Ascending aorta (tissue), 2 donors: ENCODE data around the gene SORCS2. TPM values are rescaled to one million over a fixed set of nuclear protein-coding genes. Genes with fewer than 3 reads are reported as not detected.

Source experiments
- DNase-seq, 2 donors: peaks; one replicate each; pipeline ENCODE4 v3.0.0-alpha.2; 2019; ENCODE audit warnings: low spot score in 2 of 2
- H3K27ac ChIP-seq, 2 donors: fragments of 200-600 bp; sonication (generic); one replicate each; pipeline ENCODE4 v1.5.1; 2016 to 2017; ENCODE audit warnings: mild to moderate bottlenecking in 1 of 2
- H3K27me3 ChIP-seq: fragments of 200-600 bp; sonication (generic); one replicate; pipeline ENCODE4 v1.5.1; 2017
- H3K36me3 ChIP-seq, 2 donors: fragments of 200-600 bp; sonication (generic); one replicate each; pipeline ENCODE4 v1.5.1; 2016
- H3K4me1 ChIP-seq, 2 donors: fragments of 200-600 bp; sonication (generic); one replicate each; pipeline ENCODE4 v1.5.1; 2016 to 2017; ENCODE audit warnings: mild to moderate bottlenecking in 1 of 2
- H3K4me3 ChIP-seq, 2 donors: fragments of 200-600 bp; sonication (generic); one replicate each; pipeline ENCODE4 v1.5.1; 2016 to 2017; ENCODE audit warnings: mild to moderate bottlenecking in 1 of 2
- H3K9me3 ChIP-seq, 2 donors: fragments of 200-600 bp; sonication (generic); one replicate each; pipeline ENCODE4 v1.5.1; 2016
- intact Hi-C: fragments of 100-400 bp; cut with DNase I; formaldehyde crosslinking; loops from one replicate; pipeline ENCODE4 v1.15.1; 2023
- total RNA-seq: library from RNA; depleted of rRNA; stranded (reverse); fragments of >200 nt; gene quantifications from one replicate; pipeline ENCODE4 v1.1.0, GENCODE V29; 2016
- TF ChIP-seq, protein P1 (sequence below), 3 experiments: fragments of 200-600 bp in 2 of 3; fragments of 450-650 bp in 1 of 3; sonication (generic) in 2 of 3; IDR thresholded peaks; one replicate each; pipeline ENCODE4 v1.5.1; 2016 to 2019; ENCODE audit warnings: antibody characterized with exemption in 3 of 3, mild to moderate bottlenecking in 1 of 3, moderate library complexity in 1 of 3

Gene SORCS2
- total RNA-seq, 1 donor from 2014 or later = 0.32 TPM

- no peaks in the 10 kb centered on the region for H3K36me3 ChIP-seq
- no peaks in the 10 kb centered on the region for H3K27me3 ChIP-seq
- DNase-seq = no peak
- no peak overlapping the region for H3K4me3 ChIP-seq
- TF ChIP-seq, protein P1, sequence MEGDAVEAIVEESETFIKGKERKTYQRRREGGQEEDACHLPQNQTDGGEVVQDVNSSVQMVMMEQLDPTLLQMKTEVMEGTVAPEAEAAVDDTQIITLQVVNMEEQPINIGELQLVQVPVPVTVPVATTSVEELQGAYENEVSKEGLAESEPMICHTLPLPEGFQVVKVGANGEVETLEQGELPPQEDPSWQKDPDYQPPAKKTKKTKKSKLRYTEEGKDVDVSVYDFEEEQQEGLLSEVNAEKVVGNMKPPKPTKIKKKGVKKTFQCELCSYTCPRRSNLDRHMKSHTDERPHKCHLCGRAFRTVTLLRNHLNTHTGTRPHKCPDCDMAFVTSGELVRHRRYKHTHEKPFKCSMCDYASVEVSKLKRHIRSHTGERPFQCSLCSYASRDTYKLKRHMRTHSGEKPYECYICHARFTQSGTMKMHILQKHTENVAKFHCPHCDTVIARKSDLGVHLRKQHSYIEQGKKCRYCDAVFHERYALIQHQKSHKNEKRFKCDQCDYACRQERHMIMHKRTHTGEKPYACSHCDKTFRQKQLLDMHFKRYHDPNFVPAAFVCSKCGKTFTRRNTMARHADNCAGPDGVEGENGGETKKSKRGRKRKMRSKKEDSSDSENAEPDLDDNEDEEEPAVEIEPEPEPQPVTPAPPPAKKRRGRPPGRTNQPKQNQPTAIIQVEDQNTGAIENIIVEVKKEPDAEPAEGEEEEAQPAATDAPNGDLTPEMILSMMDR (IDR thresholded peaks at IDR 0.05) = no peak
- H3K27ac ChIP-seq = no peak overlapping the region
- no peaks in the 10 kb centered on the region for H3K9me3 ChIP-seq
- intact Hi-C loops = no loop called here
- no peaks in the 10 kb centered on the region for H3K4me1 ChIP-seq
Measured at GRCh38 chr4:7463566-7464258, 271.4 kb downstream of the SORCS2 start.

GRCh38 chr4:7464259-7464655 lies 271.9 kb downstream of the SORCS2 start:
- Histone ChIP-seq H3K27me3 (no peaks in the 10 kb centered on the region), H3K4me1 (no peaks in the 10 kb centered on the region), H3K36me3 (no peaks in the 10 kb centered on the region), H3K9me3 (no peaks in the 10 kb centered on the region), H3K4me3 (no peak overlapping the region), H3K27ac (no peak overlapping the region)
- TF ChIP-seq, protein P1 (IDR thresholded peaks at IDR 0.05) = no peak
- intact Hi-C loops = no loop called here
- DNase-seq = no peak

DNA sequence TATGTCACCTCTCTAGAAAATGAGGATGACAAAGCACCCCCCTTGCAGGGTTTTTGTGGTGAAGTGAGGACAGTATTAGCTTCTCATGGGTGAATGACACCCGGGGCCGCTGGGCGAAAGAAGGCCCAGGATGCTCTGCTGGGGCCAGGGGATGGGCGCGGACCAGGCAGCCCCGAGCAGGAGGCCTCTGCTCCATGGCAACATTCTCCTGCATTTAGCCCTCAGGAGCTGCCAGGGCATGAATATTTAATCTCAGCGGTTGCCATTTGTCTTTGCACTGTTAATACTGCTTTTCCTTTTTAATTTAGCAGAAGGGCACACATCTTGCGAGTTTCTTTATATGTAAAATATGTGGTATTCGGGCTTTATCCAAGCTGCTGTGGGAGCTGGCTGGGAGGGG lies 272.7 kb downstream of the SORCS2 start:
- no peaks in the 10 kb centered on the region for H3K4me1 ChIP-seq
- intact Hi-C loops = no loop called here
- H3K9me3 ChIP-seq = no peaks in the 10 kb centered on the region
- DNase-seq = no peak
- no peak overlapping the region for H3K4me3 ChIP-seq
- no peaks in the 10 kb centered on the region for H3K36me3 ChIP-seq
- no peak overlapping the region for H3K27ac ChIP-seq
- H3K27me3 ChIP-seq = no peaks in the 10 kb centered on the region
- TF ChIP-seq, protein P1 (IDR thresholded peaks at IDR 0.05) = no peak

DNA sequence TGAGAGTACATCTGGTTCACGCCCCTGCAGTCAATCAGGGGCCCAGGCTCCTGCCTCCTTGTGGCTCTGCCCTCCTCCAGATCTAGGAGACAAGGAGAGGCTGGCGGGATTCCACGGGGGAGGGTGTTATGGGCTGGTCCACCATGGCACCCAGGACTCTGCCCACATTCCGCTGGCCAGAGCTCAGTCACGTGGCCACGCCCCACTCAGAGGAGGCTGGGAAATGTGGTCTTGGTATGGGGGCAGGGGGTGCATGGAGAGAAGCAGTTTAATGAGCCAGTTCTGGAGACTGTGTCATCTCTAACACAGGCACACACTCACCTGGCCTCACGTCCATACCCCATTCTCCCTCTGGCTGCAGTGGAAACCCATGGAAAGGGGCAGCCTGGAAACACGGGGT lies 273.9 kb downstream of the SORCS2 start:
- Histone ChIP-seq H3K4me3 (no peak overlapping the region), H3K9me3 (no peaks in the 10 kb centered on the region), H3K27ac (no peak overlapping the region), H3K4me1 (no peaks in the 10 kb centered on the region), H3K36me3 (no peaks in the 10 kb centered on the region), H3K27me3 (no peaks in the 10 kb centered on the region)
- intact Hi-C loops = no loop called here
- TF ChIP-seq, protein P1 (IDR thresholded peaks at IDR 0.05) = no peak
- no peak for DNase-seq

DNA sequence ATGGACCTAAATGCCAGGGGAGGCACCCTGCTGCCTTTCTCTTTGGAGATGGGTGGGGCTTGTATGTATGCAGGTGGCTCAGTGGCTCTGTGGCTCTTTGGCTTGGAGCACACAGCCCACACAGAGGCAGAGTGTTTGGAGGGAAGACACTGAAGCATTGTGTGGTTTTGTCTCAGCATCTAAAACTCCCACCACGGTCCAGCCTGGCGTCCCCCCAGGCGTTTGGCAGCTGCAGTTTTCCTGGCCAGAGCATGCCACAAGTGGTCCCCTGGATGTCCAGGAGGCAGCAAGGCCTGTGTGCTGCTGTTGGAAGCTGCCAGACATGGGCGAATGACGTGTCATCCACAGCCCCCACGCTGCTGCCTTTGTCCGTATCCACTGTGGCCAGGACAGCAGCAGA lies 274.6 kb downstream of the SORCS2 start:
- Histone ChIP-seq H3K9me3 (no peaks in the 10 kb centered on the region), H3K27me3 (no peaks in the 10 kb centered on the region), H3K27ac (no peak overlapping the region), H3K4me1 (no peaks in the 10 kb centered on the region), H3K36me3 (no peaks in the 10 kb centered on the region), H3K4me3 (no peak overlapping the region)
- intact Hi-C loops = no loop called here
- TF ChIP-seq, protein P1 (IDR thresholded peaks at IDR 0.05) = no peak
- no peak for DNase-seq

DNA sequence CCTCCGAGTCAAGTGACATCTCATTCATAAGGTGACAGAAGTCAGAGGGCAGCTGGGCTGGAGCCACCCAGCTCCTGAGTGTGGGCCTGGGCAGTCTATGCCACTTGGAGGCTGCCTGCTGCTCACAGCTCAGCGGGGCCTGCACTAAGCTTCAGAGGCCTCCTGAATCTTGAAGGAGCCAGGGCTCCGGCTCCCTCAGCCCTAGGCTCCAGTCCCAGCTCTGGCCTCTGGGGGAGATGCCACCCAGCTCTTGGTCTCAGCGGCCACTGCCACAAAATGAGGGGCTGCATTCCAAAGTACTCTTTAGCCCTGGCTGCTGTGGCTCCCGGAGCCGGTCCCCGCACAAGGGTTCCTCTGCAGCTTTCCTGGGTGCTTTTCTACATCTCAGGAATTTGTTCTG lies 275.1 kb downstream of the SORCS2 start:
- no peaks in the 10 kb centered on the region for H3K27me3 ChIP-seq
- H3K4me3 ChIP-seq = no peak overlapping the region
- no peaks in the 10 kb centered on the region for H3K4me1 ChIP-seq
- no peaks in the 10 kb centered on the region for H3K9me3 ChIP-seq
- DNase-seq = no peak
- H3K36me3 ChIP-seq = no peaks in the 10 kb centered on the region
- intact Hi-C loops = no loop called here
- H3K27ac ChIP-seq = no peak overlapping the region
- TF ChIP-seq, protein P1 (IDR thresholded peaks at IDR 0.05) = no peak
